Glutamatergic neuron (in vitro differentiated cells): ENCODE data around the gene KIF4A. TPM values are rescaled to one million over a fixed set of nuclear protein-coding genes. Genes with fewer than 3 reads are reported as not detected.

Experiments used
- DNase-seq: peaks from one replicate; pipeline ENCODE4 v3.0.0; 2022
- H3K27ac Mint-ChIP-seq: one replicate; pipeline ENCODE4 v1.8.0; 2020; ENCODE audit warnings: mild to moderate bottlenecking, mixed read lengths, inconsistent platforms; ENCODE audit not compliant: unreplicated experiment
- H3K27me3 Mint-ChIP-seq: one replicate; pipeline ENCODE4 v1.8.0; 2020; ENCODE audit warnings: mild to moderate bottlenecking, moderate library complexity, mixed read lengths, inconsistent platforms; ENCODE audit not compliant: unreplicated experiment
- H3K36me3 Mint-ChIP-seq: one replicate; pipeline ENCODE4 v1.8.0; 2020; ENCODE audit warnings: mild to moderate bottlenecking, mixed read lengths, inconsistent platforms; ENCODE audit not compliant: unreplicated experiment
- H3K4me1 Mint-ChIP-seq: one replicate; pipeline ENCODE4 v1.8.0; 2020; ENCODE audit warnings: mild to moderate bottlenecking, low read depth, mixed read lengths, inconsistent platforms; ENCODE audit not compliant: unreplicated experiment
- H3K4me3 Mint-ChIP-seq: one replicate; pipeline ENCODE4 v1.8.0; 2020; ENCODE audit warnings: mild to moderate bottlenecking, mixed read lengths, inconsistent platforms; ENCODE audit not compliant: unreplicated experiment
- H3K9me3 Mint-ChIP-seq: one replicate; pipeline ENCODE4 v1.8.0; 2020; ENCODE audit warnings: mild to moderate bottlenecking, moderate library complexity, mixed read lengths, inconsistent platforms; ENCODE audit not compliant: unreplicated experiment
- total RNA-seq: library from RNA; stranded (reverse); fragmentation: NEBNext Ultra II Directional; extraction: Animal tissue kit (Norgen Biotek cat#: 25700); gene quantifications from one replicate; pipeline ENCODE4 v1.2.1, GENCODE V29; 2021; ENCODE audit not compliant: unreplicated experiment
- TF ChIP-seq, protein P1 (sequence below): fragments of 200-600 bp; sonication (generic); IDR thresholded peaks from one replicate; pipeline ENCODE4 v1.5.0; 2021; ENCODE audit not compliant: partially characterized antibody, unreplicated experiment

Gene KIF4A
- total RNA-seq, 1 donor from 2014 or later = 4.6 TPM

- H3K27me3 Mint-ChIP-seq = peaks cover 3% of the 10 kb centered on the region
- no peak for DNase-seq
- peaks cover 2% of the 10 kb centered on the region for H3K9me3 Mint-ChIP-seq
- no peak overlapping the region for H3K4me3 Mint-ChIP-seq
- no peak overlapping the region for H3K27ac Mint-ChIP-seq
- H3K36me3 Mint-ChIP-seq = no peaks in the 10 kb centered on the region
- H3K4me1 Mint-ChIP-seq = no peaks in the 10 kb centered on the region
- TF ChIP-seq, protein P1, sequence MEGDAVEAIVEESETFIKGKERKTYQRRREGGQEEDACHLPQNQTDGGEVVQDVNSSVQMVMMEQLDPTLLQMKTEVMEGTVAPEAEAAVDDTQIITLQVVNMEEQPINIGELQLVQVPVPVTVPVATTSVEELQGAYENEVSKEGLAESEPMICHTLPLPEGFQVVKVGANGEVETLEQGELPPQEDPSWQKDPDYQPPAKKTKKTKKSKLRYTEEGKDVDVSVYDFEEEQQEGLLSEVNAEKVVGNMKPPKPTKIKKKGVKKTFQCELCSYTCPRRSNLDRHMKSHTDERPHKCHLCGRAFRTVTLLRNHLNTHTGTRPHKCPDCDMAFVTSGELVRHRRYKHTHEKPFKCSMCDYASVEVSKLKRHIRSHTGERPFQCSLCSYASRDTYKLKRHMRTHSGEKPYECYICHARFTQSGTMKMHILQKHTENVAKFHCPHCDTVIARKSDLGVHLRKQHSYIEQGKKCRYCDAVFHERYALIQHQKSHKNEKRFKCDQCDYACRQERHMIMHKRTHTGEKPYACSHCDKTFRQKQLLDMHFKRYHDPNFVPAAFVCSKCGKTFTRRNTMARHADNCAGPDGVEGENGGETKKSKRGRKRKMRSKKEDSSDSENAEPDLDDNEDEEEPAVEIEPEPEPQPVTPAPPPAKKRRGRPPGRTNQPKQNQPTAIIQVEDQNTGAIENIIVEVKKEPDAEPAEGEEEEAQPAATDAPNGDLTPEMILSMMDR = no peak
Observed at GRCh38 chrX:70254909-70255308, 35.0 kb upstream of the KIF4A start.

DNA sequence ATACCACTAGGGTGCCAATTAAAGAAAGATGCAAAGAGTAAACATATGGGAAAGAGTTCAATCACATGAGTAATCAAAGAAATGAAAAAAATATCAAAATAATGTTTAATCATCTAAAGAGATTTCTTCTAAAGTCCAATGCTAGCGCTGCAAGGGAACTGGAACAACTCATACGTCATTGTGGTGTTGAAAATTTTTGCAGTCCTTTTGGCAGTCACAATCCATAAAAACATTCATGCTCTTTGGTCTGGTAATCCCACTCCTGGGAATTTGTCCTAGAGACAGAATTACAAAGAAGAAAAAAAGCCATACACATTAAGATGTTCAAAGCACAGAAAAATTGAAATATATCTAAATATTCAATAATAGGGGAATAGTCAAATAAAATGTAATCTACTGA lies 34.5 kb upstream of the KIF4A start:
- H3K4me3 Mint-ChIP-seq = no peak overlapping the region
- TF ChIP-seq, protein P1 = no peak
- H3K27ac Mint-ChIP-seq = no peak overlapping the region
- H3K9me3 Mint-ChIP-seq = peaks cover 2% of the 10 kb centered on the region
- no peaks in the 10 kb centered on the region for H3K4me1 Mint-ChIP-seq
- H3K36me3 Mint-ChIP-seq = no peaks in the 10 kb centered on the region
- H3K27me3 Mint-ChIP-seq = peaks cover 4% of the 10 kb centered on the region
- DNase-seq = no peak

DNA sequence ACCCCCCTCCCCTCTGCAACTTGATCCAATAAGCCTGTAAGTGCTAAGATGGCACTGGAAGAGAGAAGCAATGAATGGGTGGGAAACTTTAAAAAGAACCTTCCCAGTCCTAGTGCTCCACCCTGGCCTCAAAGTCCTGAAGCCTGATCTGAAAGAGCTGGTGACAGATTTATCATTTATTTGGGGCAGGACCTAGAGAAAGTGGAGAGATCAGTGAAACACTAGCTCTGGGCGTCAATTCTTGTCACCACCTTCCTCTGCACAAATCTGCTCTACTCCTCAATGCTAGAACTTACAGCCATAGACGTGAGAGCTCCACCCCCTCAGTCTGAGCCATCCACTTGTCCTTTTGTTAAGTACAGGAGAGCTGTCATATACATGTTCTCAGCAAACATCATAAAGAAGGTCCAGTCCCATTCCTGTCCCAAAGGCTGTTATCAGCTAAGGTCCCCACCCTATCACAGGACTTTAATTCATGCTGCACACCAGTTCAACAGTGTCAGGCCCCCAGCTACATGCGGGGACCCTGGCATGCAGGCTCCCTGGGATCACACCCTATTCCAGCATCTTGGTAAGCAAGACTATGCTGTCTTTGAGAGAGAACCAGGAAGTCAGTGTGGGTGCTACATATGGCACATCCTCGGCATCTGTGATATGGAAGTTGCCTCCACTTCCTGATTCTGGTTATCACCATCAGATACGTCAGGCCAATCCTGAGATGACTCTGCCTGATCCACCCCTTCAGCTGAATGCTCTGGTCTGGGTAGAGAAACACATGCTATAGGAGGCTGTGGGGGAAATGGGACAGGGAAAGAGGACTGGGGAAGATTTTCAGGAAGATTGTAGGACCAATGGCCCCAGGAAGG lies 32.2 kb upstream of the KIF4A start:
- TF ChIP-seq, protein P1 = no peak
- no peaks in the 10 kb centered on the region for H3K36me3 Mint-ChIP-seq
- H3K9me3 Mint-ChIP-seq = peaks cover 2% of the 10 kb centered on the region
- no peak for DNase-seq
- H3K4me3 Mint-ChIP-seq = no peak overlapping the region
- H3K4me1 Mint-ChIP-seq = no peaks in the 10 kb centered on the region
- no peak overlapping the region for H3K27ac Mint-ChIP-seq
- H3K27me3 Mint-ChIP-seq = peaks cover 4% of the 10 kb centered on the region

DNA sequence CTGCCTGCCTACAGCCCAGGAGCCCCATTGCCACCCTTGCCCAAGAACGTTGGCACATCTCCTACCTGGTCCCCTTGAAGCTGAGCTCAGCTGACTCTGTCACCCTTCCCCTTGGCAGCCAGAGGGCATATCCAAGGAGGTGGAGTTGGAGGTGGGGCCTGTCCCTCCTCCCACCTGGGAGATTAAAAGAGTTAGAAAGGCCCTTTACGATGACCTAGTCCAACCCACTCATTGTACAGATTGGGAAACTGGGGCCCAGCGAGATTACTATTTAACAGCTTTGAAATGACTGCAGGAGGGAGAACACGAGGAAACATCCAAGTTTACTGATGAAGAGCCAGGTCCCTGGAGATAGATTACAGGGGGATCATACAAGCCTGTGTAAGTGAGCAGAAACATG lies 29.8 kb upstream of the KIF4A start, which contains the start of gene P2RY4:
P2RY4 (minus strand) TSS at position 101 of the 400 bp plus-strand sequence. CDS start 580 bp downstream, outside the sequence.
- no peak within 1 kb of the TSS for H3K27ac Mint-ChIP-seq
- DNase-seq = no peak
- H3K9me3 Mint-ChIP-seq = peaks cover 2% of the 10 kb centered on the region
- H3K4me3 Mint-ChIP-seq = no peak within 1 kb of the TSS
- TF ChIP-seq, protein P1 = no peak
- no peaks in the 10 kb centered on the region for H3K4me1 Mint-ChIP-seq
- peaks cover 4% of the 10 kb centered on the region for H3K27me3 Mint-ChIP-seq
- no peaks in the 10 kb centered on the region for H3K36me3 Mint-ChIP-seq

- H3K27me3 Mint-ChIP-seq = peaks cover 3% of the 10 kb centered on the region
- no peak overlapping the region for H3K4me3 Mint-ChIP-seq
- H3K27ac Mint-ChIP-seq = no peak overlapping the region
- peak; percentile 60 for DNase-seq
- H3K4me1 Mint-ChIP-seq = no peaks in the 10 kb centered on the region
- H3K9me3 Mint-ChIP-seq = peaks cover 2% of the 10 kb centered on the region
- H3K36me3 Mint-ChIP-seq = no peaks in the 10 kb centered on the region
- TF ChIP-seq, protein P1 = no peak
Observed at GRCh38 chrX:70262952-70263567, 26.8 kb upstream of the KIF4A start.
